Endothelial cell of umbilical vein (primary cell): ENCODE data around the gene SCAMP4. TPM values are rescaled to one million over a fixed set of nuclear protein-coding genes. Genes with fewer than 3 reads are reported as not detected.

Experiments
- BruUV-seq: library from RNA; stranded (reverse); fragments of 400-500 nt; replicated peaks from 2 replicates; lab custom pipeline; 2021; lab: Mats Ljungman, UMichigan
- CTCF ChIA-PET: fragments of 300-600, 350-600 bp; sonication (Branson Sonifier 250); formaldehyde crosslinking; loops from one replicate; lab custom pipeline; 2021; ENCODE audit warnings: antibody characterized with exemption, inconsistent platforms; lab: Charles Lee
- POLR2A ChIA-PET: fragments of 300-600, 350-600 bp; sonication (Branson Sonifier 250); formaldehyde crosslinking; loops from one replicate; lab custom pipeline; 2021; ENCODE audit warnings: antibody characterized with exemption, inconsistent platforms; lab: Charles Lee
- DNase-seq: peaks from one replicate; pipeline ENCODE4 v3.0.0-alpha.2; 2011; ENCODE audit warnings: low read depth, low spot score
- FAIRE-seq: peaks from 2 replicates; lab custom pipeline; 2011; peaks lifted over from hg19 to GRCh38; lab: Jason Lieb, UNC
- H2AFZ ChIP-seq: 2 replicates; pipeline ENCODE4 v1.6.0; 2012; ENCODE audit warnings: low read depth, low read length, control low read depth, inconsistent platforms
- H3K27ac ChIP-seq: 2 replicates; pipeline ENCODE4 v1.5.1; 2011; ENCODE audit warnings: low read depth, mild to moderate bottlenecking, control low read depth, low read length, moderate library complexity; ENCODE audit not compliant: insufficient read depth
- H3K27me3 ChIP-seq, 2 experiments: 2 replicates each; pipeline versions ENCODE4 v1.6.0 to v1.6.1; 2011; ENCODE audit warnings: low read length in 2 of 2, mixed read lengths in 1 of 2; ENCODE audit not compliant: control insufficient read depth in 2 of 2, insufficient read depth in 2 of 2
- H3K36me3 ChIP-seq, 2 experiments: 2 replicates in 1 of 2; 3 replicates in 1 of 2; pipeline ENCODE4 v1.5.1; 2011; ENCODE audit warnings: low read length in 2 of 2, mild to moderate bottlenecking in 1 of 2, moderate library complexity in 1 of 2; ENCODE audit not compliant: control insufficient read depth in 2 of 2, insufficient read depth in 2 of 2; ENCODE audit errors: extremely low read depth in 1 of 2
- H3K4me1 ChIP-seq: 3 replicates; pipeline ENCODE4 v1.5.1; 2011; ENCODE audit warnings: mild to moderate bottlenecking, low read length; ENCODE audit not compliant: control insufficient read depth, insufficient read depth; ENCODE audit errors: extremely low read depth
- H3K4me2 ChIP-seq: 2 replicates; pipeline ENCODE4 v1.6.1; 2011; ENCODE audit warnings: low read length, control low read depth, mixed read lengths; ENCODE audit not compliant: insufficient read depth
- H3K4me3 ChIP-seq, 3 experiments: fragments of 200-600 bp in 1 of 3; sonication (generic), shearing (Covaris generic) in 1 of 3; replicated peaks in 1 of 3; 2 replicates each; pipeline ENCODE4 v1.5.1; 2011 to 2016; ENCODE audit warnings: control low read depth in 3 of 3, low read length in 3 of 3, mild to moderate bottlenecking in 2 of 3, inconsistent platforms in 1 of 3, low read depth in 1 of 3, moderate library complexity in 1 of 3; ENCODE audit not compliant: insufficient read depth in 1 of 3
- H3K79me2 ChIP-seq: 2 replicates; pipeline ENCODE4 v1.6.0; 2012; ENCODE audit warnings: low read length, inconsistent platforms; ENCODE audit not compliant: control insufficient read depth, insufficient read depth
- H3K9ac ChIP-seq: replicated peaks from 2 replicates; pipeline ENCODE3; 2011; ENCODE audit warnings: low read length, control low read depth; ENCODE audit not compliant: insufficient read depth; ENCODE audit errors: extremely low read depth
- H3K9me1 ChIP-seq: replicated peaks from 3 replicates; pipeline ENCODE4 v1.6.0; 2011; ENCODE audit warnings: mild to moderate bottlenecking, low read length; ENCODE audit not compliant: control insufficient read depth, insufficient read depth; ENCODE audit errors: extremely low read depth
- H3K9me3 ChIP-seq: replicated peaks from 2 replicates; pipeline ENCODE4 v1.5.1; 2012; ENCODE audit warnings: low read length, inconsistent platforms; ENCODE audit not compliant: control insufficient read depth, insufficient read depth
- H4K20me1 ChIP-seq: replicated peaks from 2 replicates; pipeline ENCODE3; 2011; ENCODE audit warnings: mild to moderate bottlenecking, low read length; ENCODE audit not compliant: control insufficient read depth, insufficient read depth; ENCODE audit errors: extremely low read depth
- CTCF ChIP-seq, 2 donors: IDR thresholded peaks; 1 replicate in 1 of 2; 2 replicates in 1 of 2; pipeline ENCODE4 v1.5.1; 2011; ENCODE audit warnings: low read length in 2 of 2, mild to moderate bottlenecking in 2 of 2, moderate library complexity in 2 of 2, control low read depth in 1 of 2, inconsistent platforms in 1 of 2, low read depth in 1 of 2; ENCODE audit not compliant: insufficient read depth in 1 of 2; ENCODE audit errors: extremely low read depth in 1 of 2
- EZH2 ChIP-seq: IDR thresholded peaks from 2 replicates; pipeline ENCODE4 v1.6.1; 2012; ENCODE audit warnings: borderline replicate concordance, low read depth, mild to moderate bottlenecking, moderate library complexity, low read length, inconsistent platforms; ENCODE audit not compliant: severe bottlenecking
- FOS ChIP-seq: IDR thresholded peaks from 2 replicates; pipeline ENCODE4 v1.6.1; 2011; ENCODE audit warnings: mild to moderate bottlenecking, low read length, moderate library complexity, borderline replicate concordance; ENCODE audit not compliant: insufficient read depth
- GATA2 ChIP-seq: IDR thresholded peaks from 2 replicates; pipeline ENCODE4 v1.7.0; 2011; ENCODE audit warnings: low read depth, mild to moderate bottlenecking, moderate library complexity, mixed read lengths, low read length; ENCODE audit not compliant: insufficient read length, insufficient read depth
- JUN ChIP-seq: IDR thresholded peaks from 2 replicates; pipeline ENCODE4 v1.6.1; 2011; ENCODE audit warnings: borderline replicate concordance, low read depth; ENCODE audit not compliant: insufficient read length, insufficient read depth
- MYC ChIP-seq: IDR thresholded peaks from one replicate; pipeline ENCODE4 v1.6.1; 2011; ENCODE audit warnings: mild to moderate bottlenecking, low read depth, low read length
- POLR2A ChIP-seq: IDR thresholded peaks from 2 replicates; pipeline ENCODE4 v1.6.1; 2012; ENCODE audit warnings: low read depth, mild to moderate bottlenecking, control low read depth, low read length
- POLR2AphosphoS5 ChIP-seq: IDR thresholded peaks from 2 replicates; pipeline ENCODE4 v1.6.1; 2012; ENCODE audit warnings: low read depth, mild to moderate bottlenecking, control low read depth, low read length, moderate library complexity; ENCODE audit not compliant: insufficient read depth
- dilution Hi-C: fragments of 300-500 bp; cut with MboI; formaldehyde crosslinking; loops from one replicate; pipeline ENCODE4 v1.15.0; 2019; ENCODE audit warnings: low sequenced_read_pairs; ENCODE audit not compliant: extremely low pct_ligation_motif_present
- intact Hi-C: fragments of 100-400 bp; cut with micrococcal nuclease; formaldehyde crosslinking; loops from one replicate; pipeline ENCODE4 v1.10.0; 2022
- polyA plus RNA-seq, 4 experiments: library from polyadenylated mRNA; depleted of rRNA in 3 of 4; stranded (reverse) in 3 of 4; unstranded in 1 of 4; fragments of >200 nt; gene quantifications; 2 replicates each; pipeline versions ENCODE4 v1.2.1 to v1.2.3, GENCODE V29; 2011 to 2012; ENCODE audit warnings: missing spikeins in 1 of 4
- total RNA-seq: library from RNA; stranded (reverse); gene quantifications from 2 replicates; pipeline ENCODE4 v1.2.3, GENCODE V29; 2021
- TF ChIP-seq, protein P1 (sequence below): IDR thresholded peaks from 2 replicates; pipeline ENCODE4 v1.6.1; 2011; ENCODE audit not compliant: insufficient read depth, insufficient read length

SCAMP4 gene
- total and polyA plus RNA-seq, 2 donors (not counting 3 experiments of a cell fraction or from before 2014, with no cell fraction given): 24.4 to 68.2 TPM

DNA sequence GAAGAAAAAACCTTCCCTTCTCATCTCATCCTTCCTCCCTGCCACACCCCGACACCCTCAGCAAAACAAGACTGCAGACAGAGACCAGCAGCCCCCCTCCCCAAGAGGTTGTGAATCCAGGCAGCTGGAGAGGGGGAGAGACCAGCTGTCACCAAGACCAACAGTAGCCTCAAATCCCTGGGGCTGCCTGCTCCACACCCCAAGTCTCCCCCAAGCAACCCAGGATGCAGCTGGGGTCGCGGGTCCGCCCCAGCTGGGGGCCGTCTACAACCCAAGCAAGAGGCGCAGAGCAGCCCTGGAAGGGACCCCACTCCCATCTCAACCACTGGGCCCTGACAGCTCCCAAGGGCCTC, 48.9 kb upstream of the SCAMP4 start:
- TF ChIP-seq, protein P1, sequence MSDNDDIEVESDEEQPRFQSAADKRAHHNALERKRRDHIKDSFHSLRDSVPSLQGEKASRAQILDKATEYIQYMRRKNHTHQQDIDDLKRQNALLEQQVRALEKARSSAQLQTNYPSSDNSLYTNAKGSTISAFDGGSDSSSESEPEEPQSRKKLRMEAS: no peak
- TF ChIP-seq MYC (no peak), FOS (no peak), JUN (no peak), EZH2 (no peak), GATA2 (no peak), POLR2AphosphoS5 (no peak), POLR2A (no peak), CTCF (IDR thresholded peaks at IDR 0.05; ENCODE audit: extremely low read depth in 1 of 2, insufficient read depth in 1 of 2, low read depth in 1 of 2, low read length in 2 of 2) (no peak)
- H3K9me3 ChIP-seq: no peaks in the 10 kb centered on the region
- H4K20me1 ChIP-seq: no peaks in the 10 kb centered on the region
- peak overlapping the region; percentile 30 for H3K27ac ChIP-seq
- H3K79me2 ChIP-seq: peaks cover 77% of the 10 kb centered on the region
- POLR2A ChIA-PET: interaction anchor here (0.6 kb wide), 1 partner anchor 1200 kb away, joined by 3 read pairs; no protein-coding TSS in a partner anchor
- BruUV-seq: no TSS peak
- no peak overlapping the region for H2AFZ ChIP-seq
- peaks cover 46% of the 10 kb centered on the region for H3K4me1 ChIP-seq
- FAIRE-seq: no peak
- dilution Hi-C loops: no loop called here
- CTCF ChIA-PET: interaction anchor here (2.1 kb wide), 1 partner anchor 18 kb away, joined by 14 read pairs; no protein-coding TSS in a partner anchor
- H3K4me2 ChIP-seq: peak overlapping the region; percentile 45
- H3K9me1 ChIP-seq: no peaks in the 10 kb centered on the region
- H3K36me3 ChIP-seq: no peaks in the 10 kb centered on the region
- no peak overlapping the region for H3K9ac ChIP-seq
- peak overlapping the region in 1 of 3 experiments; percentile 11 for H3K4me3 ChIP-seq
- intact Hi-C loops: no loop called here
- no peak for DNase-seq
- no peaks in the 10 kb centered on the region for H3K27me3 ChIP-seq
